GM23248 (cell line): ENCODE results near the gene VWF. TPM values are rescaled to one million over a fixed set of nuclear protein-coding genes. Genes with fewer than 3 reads are reported as not detected.

Source experiments
- DNase-seq: peaks from one replicate; pipeline ENCODE4 v3.0.0-alpha.2; 2015
- H2AFZ ChIP-seq: fragments of 200-600 bp; sonication (generic); 2 replicates; pipeline ENCODE4 v1.6.1; 2016; ENCODE audit warnings: antibody characterized with exemption
- H3F3A ChIP-seq: fragments of 200-600 bp; sonication (generic); 2 replicates; pipeline ENCODE4 v1.6.1; 2016; ENCODE audit warnings: mild to moderate bottlenecking, antibody characterized with exemption, mixed run types; ENCODE audit not compliant: insufficient read depth
- H3K27ac ChIP-seq: fragments of 200-600 bp; sonication (generic); 2 replicates; pipeline ENCODE4 v1.5.1; 2016; ENCODE audit warnings: mild to moderate bottlenecking
- H3K27me3 ChIP-seq: fragments of 200-600 bp; sonication (generic); replicated peaks from 2 replicates; pipeline ENCODE4 v1.6.1; 2016; ENCODE audit warnings: mild to moderate bottlenecking; ENCODE audit not compliant: insufficient read depth
- H3K36me3 ChIP-seq: fragments of 200-600 bp; sonication (generic); 2 replicates; pipeline ENCODE4 v1.6.1; 2016; ENCODE audit warnings: low read depth, mild to moderate bottlenecking
- H3K4me1 ChIP-seq: fragments of 200-600 bp; sonication (generic); 2 replicates; pipeline ENCODE4 v1.6.1; 2016; ENCODE audit warnings: mild to moderate bottlenecking; ENCODE audit not compliant: insufficient read depth
- H3K4me2 ChIP-seq: fragments of 200-600 bp; sonication (generic); one replicate; pipeline ENCODE4 v1.6.1; 2016; ENCODE audit warnings: mild to moderate bottlenecking; ENCODE audit not compliant: unreplicated experiment
- H3K4me3 ChIP-seq: fragments of 200-600 bp; sonication (generic); 2 replicates; pipeline ENCODE4 v1.5.1; 2016; ENCODE audit warnings: mild to moderate bottlenecking
- H3K79me2 ChIP-seq: fragments of 200-600 bp; sonication (generic); 2 replicates; pipeline ENCODE4 v1.6.1; 2016; ENCODE audit warnings: mild to moderate bottlenecking; ENCODE audit not compliant: insufficient read depth
- H3K9ac ChIP-seq: fragments of 200-600 bp; sonication (generic); 2 replicates; pipeline ENCODE4 v1.6.1; 2016; ENCODE audit warnings: mild to moderate bottlenecking
- H3K9me2 ChIP-seq: fragments of 200-600 bp; sonication (generic); 2 replicates; pipeline ENCODE4 v1.6.1; 2016; ENCODE audit warnings: mixed run types, mild to moderate bottlenecking, moderate library complexity; ENCODE audit not compliant: insufficient read depth
- H3K9me3 ChIP-seq: fragments of 200-600 bp; sonication (generic); one replicate; pipeline ENCODE4 v1.6.1; 2017; ENCODE audit warnings: low read depth
- H4K20me1 ChIP-seq: fragments of 200-600 bp; sonication (generic); 2 replicates; pipeline ENCODE4 v1.6.0; 2016; ENCODE audit not compliant: insufficient read depth
- EZH2 ChIP-seq: fragments of 200-600 bp; sonication (generic); IDR thresholded peaks from 2 replicates; pipeline ENCODE4 v1.6.1; 2018; ENCODE audit warnings: antibody characterized with exemption, mild to moderate bottlenecking; ENCODE audit not compliant: insufficient read depth, poor library complexity, severe bottlenecking
- EZH2phosphoT487 ChIP-seq: fragments of 200-600 bp; sonication (generic); IDR thresholded peaks from 2 replicates; pipeline ENCODE4 v1.6.1; 2018; ENCODE audit warnings: antibody characterized with exemption, moderate library complexity, mild to moderate bottlenecking, low read depth; ENCODE audit not compliant: insufficient read depth
- WGBS, 2 experiments: methylation state at CpG; one replicate each; pipeline ENCODE4 v1.1.6; 2015 to 2017; ENCODE audit warnings: low lambda C conversion rate in 2 of 2, low coverage in 1 of 2; ENCODE audit errors: missing lambda C conversion rate in 2 of 2; 5-methylcytosine and 5-hydroxymethylcytosine counted together
- in situ Hi-C: fragments of 300-500 bp; cut with MboI; formaldehyde crosslinking; loops from 2 replicates; pipeline ENCODE4 v1.15.0; 2020
- polyA plus RNA-seq: library from polyadenylated mRNA; unstranded; fragments of >200 nt; fragmentation: Nextera tagmentation; extraction: Ambion mirVana; gene quantifications from 2 replicates; pipeline ENCODE4 v1.2.1, GENCODE V29; 2016
- total RNA-seq: library from RNA; depleted of rRNA; stranded (reverse); fragments of >200 nt; shearing (Covaris generic); gene quantifications from 2 replicates; pipeline ENCODE4 v1.2.3, GENCODE V29; 2014

Gene VWF
- total and polyA plus RNA-seq, 2 experiments from 2014 or later, result 0.14 TPM; not detected in 1

GRCh38 chr12:6074427-6074826 lies 50.0 kb downstream of the VWF start:
- H3K9me2 ChIP-seq, result no peaks in the 10 kb centered on the region
- H3K27ac ChIP-seq, result no peak overlapping the region
- H3K4me3 ChIP-seq, result peak overlapping the region; percentile 60
- H3K9ac ChIP-seq, result peak overlapping the region; percentile 57
- no peaks in the 10 kb centered on the region for H3K27me3 ChIP-seq
- WGBS, 2 experiments, result 33 to 47% methylated on average over 4 of the region's 4 CpGs
- in situ Hi-C loops, result no loop called here
- peak overlapping the region; percentile 81 for H2AFZ ChIP-seq
- peaks cover 15% of the 10 kb centered on the region for H3F3A ChIP-seq
- H3K4me2 ChIP-seq, result peak overlapping the region; percentile 75
- DNase-seq, result no peak
- no peaks in the 10 kb centered on the region for H3K9me3 ChIP-seq
- no peaks in the 10 kb centered on the region for H4K20me1 ChIP-seq
- no peaks in the 10 kb centered on the region for H3K79me2 ChIP-seq
- no peak for TF ChIP-seq EZH2phosphoT487
- TF ChIP-seq EZH2, result no peak
- H3K36me3 ChIP-seq, result no peaks in the 10 kb centered on the region
- peaks cover 22% of the 10 kb centered on the region for H3K4me1 ChIP-seq

- Histone ChIP-seq H3K9me3 (no peaks in the 10 kb centered on the region), H3K79me2 (no peaks in the 10 kb centered on the region), H3K4me1 (peaks cover 29% of the 10 kb centered on the region), H3K9ac (no peak overlapping the region), H3K27me3 (no peaks in the 10 kb centered on the region), H3K4me3 (no peak overlapping the region), H3K36me3 (no peaks in the 10 kb centered on the region), H4K20me1 (no peaks in the 10 kb centered on the region), H3K27ac (no peak overlapping the region), H3K4me2 (no peak overlapping the region), H2AFZ (no peak overlapping the region), H3K9me2 (no peaks in the 10 kb centered on the region), H3F3A (peaks cover 24% of the 10 kb centered on the region)
- TF ChIP-seq EZH2phosphoT487, result no peak
- no peak for TF ChIP-seq EZH2
- 97 to 98% methylated on average over 7 of the region's 7 CpGs for WGBS, 2 experiments
- in situ Hi-C loops, result no loop called here
- no peak for DNase-seq
Observed at GRCh38 chr12:6073426-6073825, 51.0 kb downstream of the VWF start.

- in situ Hi-C loops, result no loop called here
- no peaks in the 10 kb centered on the region for H3K9me3 ChIP-seq
- no peaks in the 10 kb centered on the region for H4K20me1 ChIP-seq
- H3K27ac ChIP-seq, result no peak overlapping the region
- no peak overlapping the region for H2AFZ ChIP-seq
- H3K27me3 ChIP-seq, result no peaks in the 10 kb centered on the region
- 94 to 97% methylated on average over 10 of the region's 10 CpGs for WGBS, 2 experiments
- no peaks in the 10 kb centered on the region for H3K36me3 ChIP-seq
- H3K4me3 ChIP-seq, result no peak overlapping the region
- H3K4me2 ChIP-seq, result no peak overlapping the region
- H3K79me2 ChIP-seq, result no peaks in the 10 kb centered on the region
- peak; percentile 51 for DNase-seq
- H3K4me1 ChIP-seq, result peaks cover 33% of the 10 kb centered on the region
- TF ChIP-seq EZH2phosphoT487 (no peak), EZH2 (no peak)
- H3F3A ChIP-seq, result peaks cover 22% of the 10 kb centered on the region
- H3K9me2 ChIP-seq, result no peaks in the 10 kb centered on the region
- no peak overlapping the region for H3K9ac ChIP-seq
Observed at GRCh38 chr12:6072302-6072752, 52.1 kb downstream of the VWF start.

GRCh38 chr12:6071589-6071988 lies 52.9 kb downstream of the VWF start:
- no peak overlapping the region for H3K27ac ChIP-seq
- peaks cover 33% of the 10 kb centered on the region for H3K4me1 ChIP-seq
- no peaks in the 10 kb centered on the region for H4K20me1 ChIP-seq
- no peaks in the 10 kb centered on the region for H3K36me3 ChIP-seq
- in situ Hi-C loops, result no loop called here
- no peak overlapping the region for H3K9ac ChIP-seq
- TF ChIP-seq EZH2 (no peak), EZH2phosphoT487 (no peak)
- no peaks in the 10 kb centered on the region for H3K79me2 ChIP-seq
- H3K9me2 ChIP-seq, result no peaks in the 10 kb centered on the region
- no peak overlapping the region for H3K4me3 ChIP-seq
- no peak overlapping the region for H3K4me2 ChIP-seq
- no peaks in the 10 kb centered on the region for H3K27me3 ChIP-seq
- 83 to 95% methylated on average over 4 of the region's 4 CpGs for WGBS, 2 experiments
- no peaks in the 10 kb centered on the region for H3K9me3 ChIP-seq
- peaks cover 22% of the 10 kb centered on the region for H3F3A ChIP-seq
- no peak overlapping the region for H2AFZ ChIP-seq
- no peak for DNase-seq
